NCI-H748 (cell line): ENCODE data around the gene LIPI.
"Not testable (repeated sequence)": the region's sequence is repeated elsewhere in the genome, so short reads cannot be mapped to it uniquely, and the experiment has no call there.

Experiments used
- DNase-seq: peaks from one replicate; lab custom pipeline; 2025; ENCODE audit not compliant: unreplicated experiment; lab: John Stamatoyannopoulos, UW

The LIPI gene

GRCh38 chr21:14119038-14119437 lies 91.7 kb downstream of the LIPI start:
- peak; percentile 21 for DNase-seq

- DNase-seq: no peak
Observed at GRCh38 chr21:14116080-14116481, 94.7 kb downstream of the LIPI start.

GRCh38 chr21:14115646-14116045 lies 95.1 kb downstream of the LIPI start:
- DNase-seq: no peak

- peak; percentile 75 for DNase-seq
Observed at GRCh38 chr21:14114251-14114650, 96.5 kb downstream of the LIPI start.

- DNase-seq: not testable (repeated sequence)
Observed at GRCh38 chr21:14104564-14104963, 106.2 kb downstream of the LIPI start.

- no peak for DNase-seq
Observed at GRCh38 chr21:14099570-14099969, 111.2 kb downstream of the LIPI start.

GRCh38 chr21:14097881-14098499 lies 112.8 kb downstream of the LIPI start:
- no peak for DNase-seq

- no peak for DNase-seq
Observed at GRCh38 chr21:14096577-14096976, 114.2 kb downstream of the LIPI start.

GRCh38 chr21:14096172-14096571 lies 114.6 kb downstream of the LIPI start:
- no peak for DNase-seq

GRCh38 chr21:14095056-14095455 lies 115.7 kb downstream of the LIPI start:
- DNase-seq: no peak

- no peak for DNase-seq
Observed at GRCh38 chr21:14092834-14093560, 117.8 kb downstream of the LIPI start.

- not testable (repeated sequence) for DNase-seq
Observed at GRCh38 chr21:14090184-14090583, 120.6 kb downstream of the LIPI start.

- no peak for DNase-seq
Observed at GRCh38 chr21:14088391-14088790, 122.4 kb downstream of the LIPI start.

GRCh38 chr21:14086553-14086952 lies 124.2 kb downstream of the LIPI start:
- DNase-seq: no peak

- no peak for DNase-seq
Observed at GRCh38 chr21:14084701-14085100, 126.1 kb downstream of the LIPI start.

GRCh38 chr21:14084068-14084501 lies 126.7 kb downstream of the LIPI start:
- DNase-seq: no peak

- no peak for DNase-seq
Observed at GRCh38 chr21:14080764-14081096, 130.0 kb downstream of the LIPI start.

GRCh38 chr21:14080040-14080763 lies 130.6 kb downstream of the LIPI start:
- no peak for DNase-seq

GRCh38 chr21:14078746-14079375 lies 131.9 kb downstream of the LIPI start:
- DNase-seq: no peak

- DNase-seq: no peak
Observed at GRCh38 chr21:14076143-14076806, 134.5 kb downstream of the LIPI start.
